DOHH2 (cell line): ENCODE measurements around the gene ABLIM1.

Experiments used
- EZH2phosphoT487 ChIP-seq: fragments of 200-600 bp; sonication (generic); IDR thresholded peaks from 2 replicates; pipeline ENCODE4 v1.6.1; 2017; ENCODE audit warnings: borderline replicate concordance, mild to moderate bottlenecking, antibody characterized with exemption, low read length, moderate library complexity, mixed read lengths
- TF ChIP-seq, protein P1 (sequence below): fragments of 200-600 bp; sonication (generic); IDR thresholded peaks from one replicate; pipeline ENCODE4 v1.5.1; 2014; ENCODE audit warnings: antibody characterized with exemption, mild to moderate bottlenecking, low read depth, low read length; ENCODE audit not compliant: poor library complexity, severe bottlenecking

DNA sequence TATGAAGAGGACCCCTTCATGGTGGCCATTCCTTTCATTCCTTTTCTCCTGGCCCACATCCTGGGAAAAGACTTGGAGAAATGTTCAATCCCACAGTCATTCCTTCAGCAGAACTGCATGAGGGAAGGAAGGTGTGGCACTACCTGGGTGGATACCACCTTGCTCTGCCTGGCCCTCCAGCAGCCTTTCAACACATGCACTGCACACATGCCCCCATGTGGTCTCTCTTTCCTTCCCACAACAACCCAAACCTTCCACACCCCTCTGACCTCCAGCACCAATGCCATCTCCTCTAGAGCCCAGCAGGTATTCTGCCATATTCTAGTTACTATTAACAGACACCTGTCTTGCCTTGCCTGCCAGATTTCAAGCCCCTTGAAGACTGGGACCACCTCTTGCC, 213.3 kb downstream of the ABLIM1 start:
- TF ChIP-seq, protein P1, sequence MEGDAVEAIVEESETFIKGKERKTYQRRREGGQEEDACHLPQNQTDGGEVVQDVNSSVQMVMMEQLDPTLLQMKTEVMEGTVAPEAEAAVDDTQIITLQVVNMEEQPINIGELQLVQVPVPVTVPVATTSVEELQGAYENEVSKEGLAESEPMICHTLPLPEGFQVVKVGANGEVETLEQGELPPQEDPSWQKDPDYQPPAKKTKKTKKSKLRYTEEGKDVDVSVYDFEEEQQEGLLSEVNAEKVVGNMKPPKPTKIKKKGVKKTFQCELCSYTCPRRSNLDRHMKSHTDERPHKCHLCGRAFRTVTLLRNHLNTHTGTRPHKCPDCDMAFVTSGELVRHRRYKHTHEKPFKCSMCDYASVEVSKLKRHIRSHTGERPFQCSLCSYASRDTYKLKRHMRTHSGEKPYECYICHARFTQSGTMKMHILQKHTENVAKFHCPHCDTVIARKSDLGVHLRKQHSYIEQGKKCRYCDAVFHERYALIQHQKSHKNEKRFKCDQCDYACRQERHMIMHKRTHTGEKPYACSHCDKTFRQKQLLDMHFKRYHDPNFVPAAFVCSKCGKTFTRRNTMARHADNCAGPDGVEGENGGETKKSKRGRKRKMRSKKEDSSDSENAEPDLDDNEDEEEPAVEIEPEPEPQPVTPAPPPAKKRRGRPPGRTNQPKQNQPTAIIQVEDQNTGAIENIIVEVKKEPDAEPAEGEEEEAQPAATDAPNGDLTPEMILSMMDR: no peak
- no peak for TF ChIP-seq EZH2phosphoT487
